ENCODE results near the gene SSNA1. TPM values are rescaled to one million over a fixed set of nuclear protein-coding genes. Genes with fewer than 3 reads are reported as not detected.

SSNA1 gene
- total RNA-seq, 1 donor = 58.7 TPM

DNA sequence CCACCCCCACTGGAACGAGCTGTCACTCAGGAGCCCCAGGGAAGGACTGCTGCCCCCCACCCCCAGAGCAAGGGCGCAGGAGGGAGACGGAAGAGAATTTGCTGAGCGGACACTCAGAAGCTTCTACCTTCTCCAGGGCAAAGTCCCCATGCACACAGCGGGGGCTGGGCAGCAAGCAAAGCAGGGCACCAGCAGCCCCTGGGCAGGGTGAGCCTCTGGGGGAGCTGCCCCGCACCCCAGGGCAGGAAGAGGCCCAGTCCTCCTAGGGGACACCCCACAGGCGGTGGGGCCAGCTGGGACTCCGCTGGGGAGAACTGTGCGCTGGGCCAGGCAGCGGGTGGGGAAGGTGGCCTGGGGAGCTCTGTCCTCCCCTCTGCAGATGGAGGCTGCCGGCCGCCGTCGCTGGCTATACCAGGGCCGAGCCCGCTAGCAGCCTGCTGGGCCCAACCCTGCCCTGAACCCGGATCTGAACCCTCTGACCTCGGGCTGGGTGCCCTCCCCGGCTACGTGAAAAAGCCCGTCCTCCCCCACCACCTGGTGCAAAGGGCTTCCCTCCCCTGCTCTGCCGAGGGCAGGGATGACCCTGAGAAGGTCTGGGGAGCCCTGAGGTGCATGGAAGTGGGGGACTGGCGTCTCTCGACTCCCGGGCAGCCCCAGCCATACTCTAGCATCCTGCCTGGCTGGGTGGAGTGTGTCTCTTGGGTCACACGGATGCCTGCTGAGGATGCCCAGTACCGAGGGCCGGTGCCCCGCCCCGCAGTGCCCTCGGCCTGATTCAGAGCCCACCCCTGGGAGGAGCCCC is 41.6 kb downstream of the SSNA1 start:
- no peak overlapping the region for H3K4me3 ChIP-seq (ENCODE audit: low read depth, low read length)
- no peak for DNase-seq (ENCODE audit: low read depth)
- TF ChIP-seq, protein P1, sequence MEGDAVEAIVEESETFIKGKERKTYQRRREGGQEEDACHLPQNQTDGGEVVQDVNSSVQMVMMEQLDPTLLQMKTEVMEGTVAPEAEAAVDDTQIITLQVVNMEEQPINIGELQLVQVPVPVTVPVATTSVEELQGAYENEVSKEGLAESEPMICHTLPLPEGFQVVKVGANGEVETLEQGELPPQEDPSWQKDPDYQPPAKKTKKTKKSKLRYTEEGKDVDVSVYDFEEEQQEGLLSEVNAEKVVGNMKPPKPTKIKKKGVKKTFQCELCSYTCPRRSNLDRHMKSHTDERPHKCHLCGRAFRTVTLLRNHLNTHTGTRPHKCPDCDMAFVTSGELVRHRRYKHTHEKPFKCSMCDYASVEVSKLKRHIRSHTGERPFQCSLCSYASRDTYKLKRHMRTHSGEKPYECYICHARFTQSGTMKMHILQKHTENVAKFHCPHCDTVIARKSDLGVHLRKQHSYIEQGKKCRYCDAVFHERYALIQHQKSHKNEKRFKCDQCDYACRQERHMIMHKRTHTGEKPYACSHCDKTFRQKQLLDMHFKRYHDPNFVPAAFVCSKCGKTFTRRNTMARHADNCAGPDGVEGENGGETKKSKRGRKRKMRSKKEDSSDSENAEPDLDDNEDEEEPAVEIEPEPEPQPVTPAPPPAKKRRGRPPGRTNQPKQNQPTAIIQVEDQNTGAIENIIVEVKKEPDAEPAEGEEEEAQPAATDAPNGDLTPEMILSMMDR (IDR thresholded peaks at IDR 0.05; ENCODE audit: insufficient read depth, low read depth, low read length) = no peak

DNA sequence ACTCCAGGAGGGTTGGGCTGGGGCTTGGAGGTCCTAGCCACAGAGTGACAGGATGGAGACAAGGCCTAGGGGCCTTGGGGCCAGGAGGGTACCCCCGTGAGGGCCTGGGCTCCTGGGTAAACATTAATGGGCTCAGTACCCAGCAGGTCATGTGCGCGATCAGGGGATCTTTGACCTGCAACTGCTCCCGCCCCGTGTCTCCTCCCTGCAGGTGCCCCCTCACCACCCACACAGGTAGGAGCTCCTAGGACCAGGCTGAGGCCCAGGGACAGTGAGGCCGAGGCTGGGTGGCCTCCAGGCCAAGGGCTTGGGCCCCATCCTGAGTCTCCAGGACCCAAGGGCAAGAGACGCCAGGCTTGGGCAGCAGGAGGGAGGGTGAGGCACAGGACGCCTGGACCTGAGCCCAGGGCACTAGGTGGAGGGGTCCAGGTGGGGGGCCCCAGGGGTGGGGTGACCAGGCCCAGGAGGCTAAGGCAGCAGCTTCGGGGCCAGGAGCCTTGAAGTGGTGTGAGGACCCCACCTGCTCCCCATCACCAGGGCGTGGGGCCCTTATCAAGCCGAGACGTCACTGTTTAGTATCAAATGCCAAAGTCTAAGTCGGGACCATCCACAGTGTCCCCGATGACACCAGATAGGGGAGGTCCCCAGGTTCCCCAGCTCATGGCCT is 42.4 kb downstream of the SSNA1 start, which contains the start of gene SLC34A3:
TSS of gene SLC34A3 (plus strand) at position 197 of the 667 bp plus-strand sequence. CDS start 802 bp downstream, outside the sequence.
- no peak for DNase-seq (ENCODE audit: low read depth)
- H3K4me3 ChIP-seq (ENCODE audit: low read depth, low read length) = no peak within 1 kb of the TSS
- TF ChIP-seq, protein P1 (IDR thresholded peaks at IDR 0.05; ENCODE audit: insufficient read depth, low read depth, low read length) = no peak

DNA sequence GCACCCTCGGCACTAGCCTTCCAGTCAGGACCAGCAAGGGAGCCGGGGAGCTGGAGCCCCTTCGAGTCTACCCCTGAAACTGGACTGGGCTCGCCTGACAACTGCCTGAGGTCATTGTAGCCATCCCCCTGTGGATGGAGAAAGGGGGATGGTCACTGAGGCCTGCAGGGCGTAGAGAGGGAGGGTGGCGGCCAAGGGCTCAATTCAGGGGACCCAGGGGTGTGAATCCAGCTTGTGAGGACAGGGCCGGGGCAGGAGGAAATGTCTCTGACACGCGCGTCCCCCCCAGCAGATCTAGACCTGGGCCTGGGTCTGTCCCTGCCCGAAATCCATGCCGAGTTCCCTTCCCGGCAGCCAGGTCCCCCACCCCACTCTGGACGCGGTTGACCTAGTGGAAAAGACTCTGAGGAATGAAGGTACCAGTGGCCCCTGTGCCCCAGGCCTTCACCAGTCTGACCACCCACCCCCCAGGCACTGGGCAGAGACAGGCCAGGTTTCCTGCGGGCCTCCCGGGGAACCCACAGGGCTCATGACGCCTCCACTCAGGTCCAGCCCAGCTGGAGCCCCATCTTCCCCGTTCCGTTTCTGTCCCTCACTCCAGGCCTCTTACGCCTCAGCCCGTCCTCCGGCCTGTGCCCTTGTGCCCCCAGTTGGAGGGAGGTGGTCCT is 43.0 kb downstream of the SSNA1 start:
- no peak for DNase-seq (ENCODE audit: low read depth)
- TF ChIP-seq, protein P1 (IDR thresholded peaks at IDR 0.05; ENCODE audit: insufficient read depth, low read depth, low read length) = no peak
- no peak overlapping the region for H3K4me3 ChIP-seq (ENCODE audit: low read depth, low read length)

DNA sequence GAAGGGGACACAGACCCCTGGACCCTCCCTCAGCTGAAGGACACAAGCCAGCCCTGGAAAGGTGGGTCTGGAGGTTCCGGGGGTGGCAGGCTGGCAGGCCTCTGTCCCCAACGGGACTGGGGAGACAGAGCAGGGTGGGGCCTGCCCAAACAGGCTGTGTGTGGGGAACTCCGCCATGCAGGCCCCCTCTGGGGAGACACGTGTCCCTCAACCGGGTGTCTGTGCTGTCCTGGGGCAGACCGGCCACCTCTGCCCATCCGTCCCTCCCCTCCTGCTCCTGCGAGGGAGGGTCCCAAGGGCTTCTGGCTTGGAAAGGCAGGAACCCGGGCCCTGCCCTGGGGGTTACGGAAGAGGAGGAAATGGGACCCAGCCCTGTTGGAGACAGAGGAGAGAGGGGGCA is 43.6 kb downstream of the SSNA1 start:
- DNase-seq (ENCODE audit: low read depth) = no peak
- no peak overlapping the region for H3K4me3 ChIP-seq (ENCODE audit: low read depth, low read length)
- TF ChIP-seq, protein P1 (IDR thresholded peaks at IDR 0.05; ENCODE audit: insufficient read depth, low read depth, low read length) = no peak

DNA sequence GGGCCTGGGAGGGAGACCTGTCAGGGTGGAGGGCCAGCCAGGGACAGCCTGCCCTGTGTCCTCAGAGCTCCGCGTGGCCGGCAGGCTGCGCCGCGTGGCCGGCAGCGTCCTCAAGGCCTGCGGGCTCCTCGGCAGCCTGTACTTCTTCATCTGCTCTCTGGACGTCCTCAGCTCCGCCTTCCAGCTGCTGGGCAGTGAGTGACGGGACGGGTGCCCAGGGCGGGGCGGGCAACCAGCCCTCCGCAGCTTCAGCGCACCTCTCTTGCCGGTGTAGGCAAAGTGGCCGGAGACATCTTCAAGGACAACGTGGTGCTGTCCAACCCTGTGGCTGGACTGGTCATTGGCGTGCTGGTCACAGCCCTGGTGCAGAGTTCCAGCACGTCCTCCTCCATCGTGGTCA is 44.0 kb downstream of the SSNA1 start:
- DNase-seq (ENCODE audit: low read depth) = no peak
- H3K4me3 ChIP-seq (ENCODE audit: low read depth, low read length) = no peak overlapping the region
- TF ChIP-seq, protein P1 (IDR thresholded peaks at IDR 0.05; ENCODE audit: insufficient read depth, low read depth, low read length) = no peak

DNA sequence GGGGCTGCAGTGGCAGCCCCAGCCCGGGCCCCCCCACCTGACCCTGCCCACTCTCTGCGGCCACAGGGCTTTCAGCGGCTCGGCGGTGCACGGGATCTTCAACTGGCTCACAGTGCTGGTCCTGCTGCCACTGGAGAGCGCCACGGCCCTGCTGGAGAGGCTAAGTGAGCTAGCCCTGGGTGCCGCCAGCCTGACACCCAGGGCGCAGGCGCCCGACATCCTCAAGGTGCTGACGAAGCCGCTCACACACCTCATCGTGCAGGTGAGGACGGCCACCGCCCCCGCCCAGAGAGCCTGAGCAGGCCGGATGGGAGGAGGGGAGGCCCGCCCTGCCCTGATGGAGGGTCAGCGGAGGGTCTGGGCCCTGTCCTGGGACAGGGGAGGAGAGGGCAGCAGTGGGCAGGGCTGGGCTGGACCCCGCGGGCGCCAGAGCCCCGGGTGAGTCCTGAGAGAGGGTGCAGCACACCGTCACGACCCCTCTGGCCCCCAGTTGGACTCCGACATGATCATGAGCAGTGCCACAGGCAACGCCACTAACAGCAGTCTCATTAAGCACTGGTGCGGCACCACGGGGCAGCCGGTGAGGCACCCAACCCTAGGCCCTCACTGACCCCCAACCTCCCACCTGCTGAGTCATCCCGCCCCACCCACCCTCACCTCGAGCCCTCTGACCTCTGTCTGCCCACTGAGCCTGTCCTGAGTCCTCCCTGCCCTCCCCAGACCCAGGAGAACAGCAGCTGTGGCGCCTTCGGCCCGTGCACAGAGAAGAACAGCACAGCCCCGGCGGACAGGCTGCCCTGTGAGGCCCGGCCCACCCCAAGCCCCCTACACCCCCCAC is 44.9 kb downstream of the SSNA1 start:
- DNase-seq (ENCODE audit: low read depth) = no peak
- no peak overlapping the region for H3K4me3 ChIP-seq (ENCODE audit: low read depth, low read length)
- TF ChIP-seq, protein P1 (IDR thresholded peaks at IDR 0.05; ENCODE audit: insufficient read depth, low read depth, low read length) = no peak
